HG03045 (cell line): Measurements from ENCODE around the gene TMEM212.
"Not testable (repeated sequence)": the region's sequence is repeated elsewhere in the genome, so short reads cannot be mapped to it uniquely, and the experiment has no call there.

ENCODE experiments used
- ATAC-seq: cut with Tn5 transposase; IDR thresholded peaks from one replicate; pipeline ENCODE4 v1.9.1; 2021; ENCODE audit warnings: mild to moderate bottlenecking, moderate library complexity; ENCODE audit not compliant: unreplicated experiment

The TMEM212 gene

GRCh38 chr3:171851660-171852058, 8.5 kb downstream of the TMEM212 start:
- ATAC-seq, result no peak

- ATAC-seq, result no peak
Observed at GRCh38 chr3:171854649-171855305, 11.6 kb downstream of the TMEM212 start.

- not testable (repeated sequence) for ATAC-seq
Observed at GRCh38 chr3:171858770-171859169, 15.6 kb downstream of the TMEM212 start.

GRCh38 chr3:171860830-171861535, 17.8 kb downstream of the TMEM212 start:
- no peak for ATAC-seq

GRCh38 chr3:171862392-171862791, 19.2 kb downstream of the TMEM212 start:
- no peak for ATAC-seq

- no peak for ATAC-seq
Observed at GRCh38 chr3:171862993-171863521, 19.9 kb downstream of the TMEM212 start.

GRCh38 chr3:171863920-171864319, 20.8 kb downstream of the TMEM212 start:
- ATAC-seq, result no peak

- ATAC-seq, result no peak
Observed at GRCh38 chr3:171865191-171865865, 22.2 kb downstream of the TMEM212 start.

GRCh38 chr3:171867981-171868380, 24.8 kb downstream of the TMEM212 start:
- ATAC-seq, result no peak

GRCh38 chr3:171871392-171872274, 28.5 kb downstream of the TMEM212 start:
- ATAC-seq, result no peak

- no peak for ATAC-seq
Observed at GRCh38 chr3:171873580-171873979, 30.4 kb downstream of the TMEM212 start.

- no peak for ATAC-seq
Observed at GRCh38 chr3:171874251-171874681, 31.1 kb downstream of the TMEM212 start.

GRCh38 chr3:171874879-171875278, 31.7 kb downstream of the TMEM212 start:
- no peak for ATAC-seq

- ATAC-seq, result no peak
Observed at GRCh38 chr3:171875923-171876412, 32.8 kb downstream of the TMEM212 start.

GRCh38 chr3:171876680-171877147, 33.6 kb downstream of the TMEM212 start:
- ATAC-seq, result no peak

- ATAC-seq, result no peak
Observed at GRCh38 chr3:171878461-171879225, 35.5 kb downstream of the TMEM212 start.

GRCh38 chr3:171879472-171879871, 36.3 kb downstream of the TMEM212 start:
- ATAC-seq, result no peak

- ATAC-seq, result no peak
Observed at GRCh38 chr3:171880101-171880870, 37.1 kb downstream of the TMEM212 start.

- no peak for ATAC-seq
Observed at GRCh38 chr3:171881251-171881650, 38.1 kb downstream of the TMEM212 start.
